Measurements from ENCODE around the gene NTF3. TPM values are rescaled to one million over a fixed set of nuclear protein-coding genes. Genes with fewer than 3 reads are reported as not detected.

Gene NTF3
- total and polyA plus RNA-seq, 2 donors (not counting 1 experiment from before 2014, with no cell fraction given): not detected

DNA sequence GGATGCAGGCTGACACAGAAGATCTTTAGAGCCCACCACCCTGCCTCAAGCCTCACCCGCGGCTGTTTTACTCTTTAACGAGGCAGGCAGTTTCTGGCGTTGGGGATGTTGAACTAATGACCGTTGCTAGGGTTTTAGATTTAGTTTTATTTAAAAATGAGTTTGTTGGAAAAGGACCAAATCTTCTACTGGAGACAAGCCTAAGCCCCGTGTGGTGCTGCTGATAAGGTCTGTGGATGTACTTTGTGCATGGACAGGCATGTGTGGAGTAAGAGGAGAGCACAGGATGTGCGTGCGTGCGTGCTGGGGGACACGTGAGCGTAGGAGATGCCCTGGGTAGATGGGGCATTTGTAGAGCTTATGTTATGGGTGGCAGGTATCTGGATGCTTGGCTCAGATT lies 5.7 kb downstream of the NTF3 start:
- no peaks in the 10 kb centered on the region for H3K79me2 ChIP-seq (ENCODE audit: control insufficient read depth, insufficient read depth, low read length)
- H4K20me1 ChIP-seq (ENCODE audit: control insufficient read depth, insufficient read depth, low read length, poor library complexity, severe bottlenecking): no peaks in the 10 kb centered on the region
- H3K27me3 ChIP-seq (replicated peaks in 1 of 4; ENCODE audit: control extremely low read depth in 1 of 4, control insufficient read depth in 3 of 4, insufficient read depth in 4 of 4, low read length in 3 of 4): peaks cover 0 to 33% (median 26%) of the 10 kb centered on the region in 4 experiments
- H3K4me3 ChIP-seq (ENCODE audit: control extremely low read depth in 1 of 5, extremely low read depth in 1 of 5, insufficient read depth in 1 of 5, low read depth in 2 of 5, low read length in 4 of 5): no peak overlapping the region
- H2AFZ ChIP-seq (ENCODE audit: insufficient read depth, low read depth, low read length, poor library complexity, severe bottlenecking): no peak overlapping the region
- no peaks in the 10 kb centered on the region for H3K36me3 ChIP-seq (replicated peaks in 1 of 2; ENCODE audit: control extremely low read depth in 1 of 2, control insufficient read depth in 1 of 2, extremely low read depth in 1 of 2, insufficient read depth in 2 of 2, low read length in 1 of 2)
- Mint-ChIP-seq H3K9me3 (ENCODE audit: insufficient read depth) (no peaks in the 10 kb centered on the region), H3K27me3 (peaks cover 21% of the 10 kb centered on the region), H3K27ac (no peak overlapping the region), H3K4me3 (no peak overlapping the region), H3K4me1 (peaks cover 23% of the 10 kb centered on the region)
- 32% methylated on average over 9 of the region's 11 CpGs for WGBS (ENCODE audit: insufficient coverage)
- no peak for DNase-seq
- peaks cover 0 to 8% (median 0%) of the 10 kb centered on the region in 3 donors for H3K9me3 ChIP-seq (ENCODE audit: control extremely low read depth in 1 of 3, control insufficient read depth in 2 of 3, insufficient read depth in 1 of 3, low read length in 2 of 3)
- no peak for ATAC-seq (ENCODE audit: low read depth)
- no peak overlapping the region for H3K4me2 ChIP-seq (replicated peaks; ENCODE audit: low read depth, low read length, poor library complexity, severe bottlenecking)
- intact Hi-C loops (cut with micrococcal nuclease): no loop called here
- POLR2A ChIA-PET: no interaction called here
- no peak for TF ChIP-seq EZH2 (IDR thresholded peaks at IDR 0.05; ENCODE audit: borderline replicate concordance, insufficient read depth, low read depth, low read length, poor library complexity, severe bottlenecking)
- TF ChIP-seq, protein P1, sequence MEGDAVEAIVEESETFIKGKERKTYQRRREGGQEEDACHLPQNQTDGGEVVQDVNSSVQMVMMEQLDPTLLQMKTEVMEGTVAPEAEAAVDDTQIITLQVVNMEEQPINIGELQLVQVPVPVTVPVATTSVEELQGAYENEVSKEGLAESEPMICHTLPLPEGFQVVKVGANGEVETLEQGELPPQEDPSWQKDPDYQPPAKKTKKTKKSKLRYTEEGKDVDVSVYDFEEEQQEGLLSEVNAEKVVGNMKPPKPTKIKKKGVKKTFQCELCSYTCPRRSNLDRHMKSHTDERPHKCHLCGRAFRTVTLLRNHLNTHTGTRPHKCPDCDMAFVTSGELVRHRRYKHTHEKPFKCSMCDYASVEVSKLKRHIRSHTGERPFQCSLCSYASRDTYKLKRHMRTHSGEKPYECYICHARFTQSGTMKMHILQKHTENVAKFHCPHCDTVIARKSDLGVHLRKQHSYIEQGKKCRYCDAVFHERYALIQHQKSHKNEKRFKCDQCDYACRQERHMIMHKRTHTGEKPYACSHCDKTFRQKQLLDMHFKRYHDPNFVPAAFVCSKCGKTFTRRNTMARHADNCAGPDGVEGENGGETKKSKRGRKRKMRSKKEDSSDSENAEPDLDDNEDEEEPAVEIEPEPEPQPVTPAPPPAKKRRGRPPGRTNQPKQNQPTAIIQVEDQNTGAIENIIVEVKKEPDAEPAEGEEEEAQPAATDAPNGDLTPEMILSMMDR (IDR thresholded peaks at IDR 0.05): no peak
- no peak overlapping the region for H3K27ac ChIP-seq (ENCODE audit: low read length in 2 of 2)
- H3K4me1 ChIP-seq (ENCODE audit: control insufficient read depth in 2 of 2, insufficient read depth in 2 of 2, low read length in 2 of 2): peaks cover 32 to 44% of the 10 kb centered on the region in 2 donors
- H3K9ac ChIP-seq (ENCODE audit: low read length): no peak overlapping the region
- CTCF ChIA-PET: no interaction called here

DNA sequence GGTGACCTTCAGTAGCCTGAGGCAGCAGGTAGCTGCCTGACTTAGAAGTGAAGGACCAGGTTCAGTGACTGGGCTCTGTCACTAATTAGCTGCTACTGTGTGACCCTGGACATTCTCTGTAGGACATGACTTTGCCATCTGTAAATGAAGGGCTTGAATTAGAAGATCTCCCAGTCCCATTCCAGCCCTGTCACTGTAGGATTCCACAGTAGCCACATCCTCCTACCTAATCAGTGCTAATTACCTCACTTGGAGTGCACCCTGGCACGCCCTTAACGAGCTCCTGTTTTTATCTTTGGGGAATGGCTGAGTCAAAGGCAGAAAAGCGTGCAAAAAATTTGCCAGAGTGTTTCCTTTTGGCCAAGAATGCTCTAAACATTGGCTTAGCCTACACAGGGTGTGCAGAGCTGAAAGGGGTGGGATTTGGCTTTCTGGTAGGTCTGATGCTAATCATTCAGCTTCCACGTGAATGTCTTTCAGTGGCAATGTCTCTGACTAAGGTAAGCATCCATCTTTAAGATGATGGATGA lies 6.8 kb downstream of the NTF3 start:
- H3K27me3 Mint-ChIP-seq: peaks cover 23% of the 10 kb centered on the region
- H3K79me2 ChIP-seq (ENCODE audit: control insufficient read depth, insufficient read depth, low read length): no peaks in the 10 kb centered on the region
- H3K9me3 Mint-ChIP-seq (ENCODE audit: insufficient read depth): no peaks in the 10 kb centered on the region
- ChIA-PET POLR2A (no interaction called here), CTCF (no interaction called here)
- H3K27ac Mint-ChIP-seq: no peak overlapping the region
- TF ChIP-seq, protein P1 (IDR thresholded peaks at IDR 0.05): no peak
- no peak for TF ChIP-seq EZH2 (IDR thresholded peaks at IDR 0.05; ENCODE audit: borderline replicate concordance, insufficient read depth, low read depth, low read length, poor library complexity, severe bottlenecking)
- H4K20me1 ChIP-seq (ENCODE audit: control insufficient read depth, insufficient read depth, low read length, poor library complexity, severe bottlenecking): no peaks in the 10 kb centered on the region
- no peak overlapping the region for H3K4me3 Mint-ChIP-seq
- H3K27ac ChIP-seq (ENCODE audit: low read length in 2 of 2): no peak overlapping the region
- H3K36me3 ChIP-seq (replicated peaks in 1 of 2; ENCODE audit: control extremely low read depth in 1 of 2, control insufficient read depth in 1 of 2, extremely low read depth in 1 of 2, insufficient read depth in 2 of 2, low read length in 1 of 2): no peaks in the 10 kb centered on the region
- no peaks in the 10 kb centered on the region for H3K9me3 ChIP-seq (ENCODE audit: control extremely low read depth in 1 of 3, control insufficient read depth in 2 of 3, insufficient read depth in 1 of 3, low read length in 2 of 3)
- H3K9ac ChIP-seq (ENCODE audit: low read length): no peak overlapping the region
- H3K4me1 ChIP-seq (ENCODE audit: control insufficient read depth in 2 of 2, insufficient read depth in 2 of 2, low read length in 2 of 2): peaks cover 23 to 37% of the 10 kb centered on the region in 2 donors
- intact Hi-C loops (cut with micrococcal nuclease): no loop called here
- ATAC-seq (ENCODE audit: low read depth) (no peak), DNase-seq (no peak)
- no peak overlapping the region for H3K4me3 ChIP-seq (ENCODE audit: control extremely low read depth in 1 of 5, extremely low read depth in 1 of 5, insufficient read depth in 1 of 5, low read depth in 2 of 5, low read length in 4 of 5)
- peaks cover 0 to 27% (median 16%) of the 10 kb centered on the region in 4 experiments for H3K27me3 ChIP-seq (replicated peaks in 1 of 4; ENCODE audit: control extremely low read depth in 1 of 4, control insufficient read depth in 3 of 4, insufficient read depth in 4 of 4, low read length in 3 of 4)
- 84% methylated on average over 3 of the region's 4 CpGs for WGBS (ENCODE audit: insufficient coverage)
- H3K4me1 Mint-ChIP-seq: peaks cover 20% of the 10 kb centered on the region
- no peak overlapping the region for H3K4me2 ChIP-seq (replicated peaks; ENCODE audit: low read depth, low read length, poor library complexity, severe bottlenecking)
- H2AFZ ChIP-seq (ENCODE audit: insufficient read depth, low read depth, low read length, poor library complexity, severe bottlenecking): no peak overlapping the region

All from B cell (primary cell).